Measurements from ENCODE around the gene GRM1.

Gene GRM1

DNA sequence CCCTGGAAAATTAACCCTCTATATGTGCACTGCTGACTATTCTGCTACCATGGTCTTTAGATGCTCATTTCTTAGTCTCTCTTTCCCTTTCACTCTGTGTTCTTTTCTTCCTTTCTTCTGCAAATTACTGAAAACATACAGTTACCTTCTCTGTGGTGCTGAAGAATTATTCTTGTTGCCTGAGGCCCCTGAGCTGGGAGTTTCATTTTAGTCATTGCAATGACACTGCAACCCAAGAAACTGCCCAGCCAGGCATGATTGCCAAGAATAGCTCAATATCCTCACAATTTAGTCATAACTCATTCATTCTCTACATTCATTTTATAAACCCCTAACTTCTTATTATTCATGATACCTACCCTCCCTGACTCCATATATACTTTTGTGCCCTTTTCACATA lies 269.0 kb downstream of the GRM1 start:
- no peak for DNase-seq (ENCODE audit: low read depth)
- no peak overlapping the region for H3K4me3 ChIP-seq (ENCODE audit: low read depth, low read length)
- TF ChIP-seq, protein P1, sequence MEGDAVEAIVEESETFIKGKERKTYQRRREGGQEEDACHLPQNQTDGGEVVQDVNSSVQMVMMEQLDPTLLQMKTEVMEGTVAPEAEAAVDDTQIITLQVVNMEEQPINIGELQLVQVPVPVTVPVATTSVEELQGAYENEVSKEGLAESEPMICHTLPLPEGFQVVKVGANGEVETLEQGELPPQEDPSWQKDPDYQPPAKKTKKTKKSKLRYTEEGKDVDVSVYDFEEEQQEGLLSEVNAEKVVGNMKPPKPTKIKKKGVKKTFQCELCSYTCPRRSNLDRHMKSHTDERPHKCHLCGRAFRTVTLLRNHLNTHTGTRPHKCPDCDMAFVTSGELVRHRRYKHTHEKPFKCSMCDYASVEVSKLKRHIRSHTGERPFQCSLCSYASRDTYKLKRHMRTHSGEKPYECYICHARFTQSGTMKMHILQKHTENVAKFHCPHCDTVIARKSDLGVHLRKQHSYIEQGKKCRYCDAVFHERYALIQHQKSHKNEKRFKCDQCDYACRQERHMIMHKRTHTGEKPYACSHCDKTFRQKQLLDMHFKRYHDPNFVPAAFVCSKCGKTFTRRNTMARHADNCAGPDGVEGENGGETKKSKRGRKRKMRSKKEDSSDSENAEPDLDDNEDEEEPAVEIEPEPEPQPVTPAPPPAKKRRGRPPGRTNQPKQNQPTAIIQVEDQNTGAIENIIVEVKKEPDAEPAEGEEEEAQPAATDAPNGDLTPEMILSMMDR (IDR thresholded peaks at IDR 0.05; ENCODE audit: insufficient read depth, low read depth, low read length, missing control alignments), result no peak

DNA sequence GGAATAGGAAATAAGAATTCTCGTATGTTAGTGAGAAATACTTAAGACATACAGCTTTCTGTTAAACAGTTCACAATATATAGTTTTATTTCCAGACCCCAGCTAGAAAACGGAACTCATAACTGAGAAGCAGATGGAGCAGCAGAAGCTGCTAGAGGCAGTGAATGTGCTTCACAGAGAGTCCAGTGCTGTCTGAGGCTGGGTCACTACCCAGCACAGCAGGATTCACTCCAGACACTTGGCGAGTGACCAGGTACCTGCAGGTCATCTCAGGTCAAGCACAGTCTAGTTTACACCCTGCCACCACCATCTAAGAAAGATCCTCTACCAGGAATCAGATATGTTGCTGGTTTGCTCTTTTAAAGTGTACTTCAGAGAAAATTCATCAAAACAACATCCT lies 271.7 kb downstream of the GRM1 start:
- TF ChIP-seq, protein P1 (IDR thresholded peaks at IDR 0.05; ENCODE audit: insufficient read depth, low read depth, low read length, missing control alignments), result no peak
- no peak overlapping the region for H3K4me3 ChIP-seq (ENCODE audit: low read depth, low read length)
- DNase-seq (ENCODE audit: low read depth), result no peak

DNA sequence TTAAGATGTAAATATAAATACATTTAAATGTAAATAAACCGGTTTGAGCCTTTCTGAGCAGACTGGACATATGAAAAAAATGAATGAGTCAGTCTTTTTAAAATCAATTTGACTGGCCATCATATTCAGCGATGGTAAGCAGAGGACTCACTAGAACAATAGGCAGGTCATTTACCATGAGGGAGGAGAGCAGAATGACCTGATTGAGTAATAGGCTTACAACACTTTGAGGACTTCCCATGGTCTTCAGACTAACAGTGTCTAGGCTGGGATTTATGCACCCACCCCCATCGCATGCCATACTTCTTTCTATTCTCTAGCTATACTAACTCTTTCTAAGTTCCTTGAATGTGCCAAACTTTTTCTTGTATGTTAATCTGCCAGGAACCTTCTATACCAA lies 272.9 kb downstream of the GRM1 start:
- TF ChIP-seq, protein P1 (IDR thresholded peaks at IDR 0.05; ENCODE audit: insufficient read depth, low read depth, low read length, missing control alignments), result no peak
- no peak for DNase-seq (ENCODE audit: low read depth)
- no peak overlapping the region for H3K4me3 ChIP-seq (ENCODE audit: low read depth, low read length)

DNA sequence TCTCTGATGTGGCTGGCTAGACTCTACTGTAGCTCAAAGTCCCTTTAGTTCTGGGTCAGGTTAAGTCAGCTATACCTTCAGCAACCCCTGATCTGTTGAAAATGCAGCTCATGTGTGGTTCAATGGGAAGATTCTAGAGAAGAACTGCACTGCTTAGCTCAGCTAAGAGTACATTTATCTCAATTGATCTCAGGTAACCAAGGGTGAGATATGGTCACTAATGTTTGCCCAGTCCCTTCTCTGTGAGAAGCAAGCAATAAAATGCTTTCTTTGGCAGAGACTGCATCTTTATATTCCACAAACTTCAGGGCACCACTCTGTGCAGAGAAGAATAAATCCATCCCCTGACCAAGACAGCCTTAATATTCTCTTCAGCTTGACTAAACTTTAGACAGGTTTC lies 274.1 kb downstream of the GRM1 start:
- TF ChIP-seq, protein P1 (IDR thresholded peaks at IDR 0.05; ENCODE audit: insufficient read depth, low read depth, low read length, missing control alignments), result no peak
- no peak for DNase-seq (ENCODE audit: low read depth)
- no peak overlapping the region for H3K4me3 ChIP-seq (ENCODE audit: low read depth, low read length)

DNA sequence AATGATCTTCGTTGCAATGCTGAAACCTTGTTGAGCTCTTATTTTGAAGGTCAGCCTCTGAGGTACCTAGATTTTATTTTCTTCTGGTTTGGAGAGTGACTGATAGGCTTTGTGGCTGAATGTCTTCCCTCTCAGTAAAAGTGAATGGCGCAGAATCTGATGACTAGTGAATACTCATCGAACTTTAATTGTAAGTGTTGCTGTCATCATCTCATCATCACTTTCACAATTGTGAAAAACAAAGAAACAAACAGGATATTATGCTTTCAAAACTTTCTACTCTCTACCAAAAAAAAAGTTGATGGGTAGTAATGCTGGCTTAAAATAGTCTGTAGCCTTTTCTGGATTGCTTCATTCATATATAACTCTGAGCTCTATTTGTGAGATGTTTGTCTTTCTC lies 275.3 kb downstream of the GRM1 start:
- TF ChIP-seq, protein P1 (IDR thresholded peaks at IDR 0.05; ENCODE audit: insufficient read depth, low read depth, low read length, missing control alignments), result no peak
- DNase-seq (ENCODE audit: low read depth), result no peak

DNA sequence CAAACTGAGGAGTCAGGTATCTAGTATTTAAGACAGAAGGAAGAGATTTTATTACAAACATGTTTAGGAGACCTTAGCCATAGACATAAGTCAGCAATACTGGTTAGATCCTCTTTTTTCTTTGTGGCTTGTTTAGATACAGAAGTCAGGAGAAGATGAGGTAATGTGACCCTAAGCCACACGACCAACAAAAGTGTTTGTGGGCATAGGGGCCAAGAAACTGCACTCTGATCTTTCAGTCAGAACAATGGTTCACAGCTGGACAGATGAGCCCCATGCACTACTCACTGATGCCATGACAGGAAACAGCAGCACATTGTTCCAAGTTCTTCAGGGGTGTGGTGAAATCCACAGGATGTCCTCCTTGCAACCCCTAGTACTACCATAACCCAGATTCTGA lies 276.2 kb downstream of the GRM1 start:
- TF ChIP-seq, protein P1 (IDR thresholded peaks at IDR 0.05; ENCODE audit: insufficient read depth, low read depth, low read length, missing control alignments), result no peak
- no peak for DNase-seq (ENCODE audit: low read depth)
- no peak overlapping the region for H3K4me3 ChIP-seq (ENCODE audit: low read depth, low read length)

More for the DNA sequence above, 275.3 kb downstream of the GRM1 start:
- no peak overlapping the region for H3K4me3 ChIP-seq (ENCODE audit: low read depth, low read length)

DNA sequence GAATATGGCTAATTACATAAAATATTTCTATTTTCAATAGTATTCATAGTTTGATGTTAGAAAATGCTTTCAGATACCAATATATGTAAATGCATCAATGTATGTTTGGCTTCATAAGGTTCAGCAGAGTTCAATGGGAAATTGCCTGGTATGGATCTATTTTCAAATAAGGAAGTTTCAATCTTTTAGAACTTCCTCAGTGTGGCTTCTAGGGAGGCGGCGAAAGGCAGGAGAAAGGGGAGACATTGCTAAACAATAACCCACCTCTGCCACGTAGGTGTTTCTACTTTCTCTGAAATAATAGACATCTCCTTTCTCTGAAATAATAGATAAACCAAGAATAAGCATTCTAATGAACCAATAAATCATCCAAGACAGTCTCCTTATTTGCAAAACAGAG lies 277.1 kb downstream of the GRM1 start:
- no peak overlapping the region for H3K4me3 ChIP-seq (ENCODE audit: low read depth, low read length)
- no peak for DNase-seq (ENCODE audit: low read depth)
- TF ChIP-seq, protein P1 (IDR thresholded peaks at IDR 0.05; ENCODE audit: insufficient read depth, low read depth, low read length, missing control alignments), result no peak

Measured in GM12865 (cell line).